ENCODE measurements around the gene ASPSCR1.

ASPSCR1 gene

DNA sequence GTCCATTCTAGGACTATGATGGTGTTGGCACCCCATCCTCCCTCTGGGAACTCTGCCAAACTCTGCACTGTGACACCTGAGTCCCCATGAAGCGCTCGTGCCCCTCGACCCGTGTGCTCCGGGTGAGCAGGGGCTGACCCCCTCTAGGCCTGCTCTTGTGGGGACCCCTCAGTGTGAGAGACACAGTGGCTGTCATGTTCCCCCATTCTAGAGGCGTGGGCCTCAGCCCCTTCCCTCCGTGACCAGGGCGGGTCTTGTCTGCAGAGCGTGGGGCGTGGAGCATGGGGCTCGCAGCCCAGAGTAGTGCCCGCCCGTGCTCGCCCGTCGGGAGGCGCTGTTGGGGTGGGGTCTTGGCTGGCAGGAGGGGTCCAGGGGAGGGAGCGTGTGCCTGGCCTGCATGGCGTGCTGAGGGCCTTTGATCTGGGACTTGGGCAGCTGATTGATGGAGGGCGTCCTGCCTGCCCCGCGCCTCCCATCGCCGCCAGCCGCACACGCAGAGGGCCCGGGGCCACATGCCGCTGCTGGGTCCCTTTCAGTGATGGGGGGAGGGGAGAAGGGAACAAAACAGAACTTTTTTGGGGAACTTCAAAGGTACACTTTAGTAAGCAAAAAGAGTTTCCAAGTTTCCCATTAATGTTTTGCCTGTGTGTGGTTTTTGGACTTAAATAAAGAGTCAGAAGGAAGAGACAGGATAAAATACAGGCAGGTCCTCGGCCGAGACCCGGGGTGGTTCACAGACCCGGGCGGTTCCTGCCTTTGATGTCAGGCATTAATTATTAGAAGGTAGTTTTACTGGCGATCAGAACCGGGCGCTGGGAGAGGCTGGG, 22.8 kb downstream of the ASPSCR1 start:
- no peak for DNase-seq

DNA sequence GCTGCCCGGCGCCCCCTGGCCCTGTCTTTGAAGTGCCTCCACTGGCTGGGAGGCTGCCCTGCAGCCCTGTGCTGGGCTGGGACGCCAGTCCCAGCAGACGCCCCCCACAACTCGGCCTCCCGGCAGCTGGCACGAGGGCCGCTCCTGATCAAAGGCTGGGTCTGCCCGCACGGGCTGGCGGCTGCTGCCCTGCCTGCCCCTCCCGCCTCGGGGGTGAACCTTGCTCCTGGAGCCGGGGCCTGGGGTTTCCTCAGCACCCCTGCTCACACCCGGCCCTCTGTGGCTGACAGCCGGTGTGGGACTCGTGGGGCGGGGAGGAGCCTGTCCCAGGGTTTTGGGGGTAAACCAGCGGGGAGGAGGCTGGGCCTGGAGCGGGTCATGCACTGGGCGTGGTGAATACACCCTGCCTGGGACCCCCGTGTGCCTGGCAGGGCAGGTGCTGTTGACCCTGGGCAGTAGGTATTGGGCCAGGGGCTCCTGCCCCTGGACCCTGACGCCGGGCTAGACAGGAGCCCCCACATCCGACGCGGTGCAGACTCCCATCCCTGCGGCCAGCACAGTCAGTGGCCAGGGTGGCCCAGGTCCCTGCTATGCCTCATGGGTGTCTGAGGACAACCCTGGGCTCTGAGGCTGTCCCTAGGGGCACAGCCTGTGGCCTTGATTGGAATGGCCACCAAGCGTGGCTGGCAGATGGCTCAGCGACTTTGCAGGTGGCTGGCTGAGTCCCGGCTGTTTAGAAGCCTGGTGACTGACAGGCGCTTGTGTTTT, 23.6 kb downstream of the ASPSCR1 start:
- no peak for DNase-seq

- no peak for DNase-seq
Observed at GRCh38 chr17:82001571-82002056, 24.2 kb downstream of the ASPSCR1 start.

DNA sequence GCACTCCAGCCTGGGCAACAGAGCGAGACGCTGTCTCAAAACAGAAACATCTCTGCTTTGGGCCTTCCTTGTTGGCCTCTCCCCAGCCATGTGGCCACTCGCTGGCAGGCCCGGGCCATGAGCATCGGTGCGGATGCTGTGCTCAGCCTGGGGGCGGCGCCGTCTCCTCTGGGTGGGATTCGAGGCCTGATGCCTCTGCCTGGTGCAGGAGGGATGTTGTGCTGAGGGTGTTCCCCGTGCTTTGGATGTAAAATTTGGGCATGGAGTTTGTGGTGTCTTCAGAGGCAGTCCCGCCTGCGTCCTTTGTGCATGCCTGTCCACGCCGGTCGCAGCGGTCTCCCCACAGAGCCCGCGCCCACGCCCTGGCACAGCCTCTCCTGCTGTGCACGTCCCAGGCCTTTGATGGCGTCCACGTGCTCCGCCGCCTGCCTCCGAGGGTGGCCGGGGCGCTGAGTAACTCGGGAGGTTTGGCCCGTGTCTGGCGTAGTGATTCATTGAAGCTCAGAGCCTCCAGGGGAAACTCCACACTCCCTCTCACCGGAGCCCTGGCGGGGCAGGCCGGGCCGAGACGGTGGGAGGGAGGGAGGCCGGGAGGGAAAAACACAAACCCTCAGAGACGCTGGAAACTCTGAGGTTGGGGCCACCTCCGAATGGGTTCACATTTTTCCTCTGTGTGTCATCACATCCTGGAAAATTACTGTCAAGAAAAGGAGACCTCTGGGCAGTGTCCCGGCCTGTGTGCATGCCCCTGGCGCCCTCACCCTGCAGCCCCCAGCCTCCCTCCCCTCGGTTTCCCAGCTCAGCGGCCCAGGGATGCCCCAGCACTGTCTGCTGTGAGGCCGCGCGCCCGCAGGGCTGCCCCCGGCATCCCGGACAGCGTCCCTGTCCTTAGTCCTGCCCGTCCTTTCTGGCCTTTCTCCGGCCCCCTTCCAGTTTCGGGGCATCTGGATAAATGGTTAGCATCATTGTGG, 26.3 kb downstream of the ASPSCR1 start:
- DNase-seq: no peak

- DNase-seq: no peak
Observed at GRCh38 chr17:82004517-82005455, 27.4 kb downstream of the ASPSCR1 start.

- no peak for DNase-seq
Observed at GRCh38 chr17:82005701-82006348, 28.4 kb downstream of the ASPSCR1 start.

GRCh38 chr17:82006468-82007227, 29.2 kb downstream of the ASPSCR1 start:
- no peak for DNase-seq

GRCh38 chr17:82007228-82007494, 29.7 kb downstream of the ASPSCR1 start:
- DNase-seq: no peak

GRCh38 chr17:82007495-82008257, 30.2 kb downstream of the ASPSCR1 start:
- no peak for DNase-seq

GRCh38 chr17:82008258-82008940, 31.0 kb downstream of the ASPSCR1 start:
- no peak for DNase-seq

DNA sequence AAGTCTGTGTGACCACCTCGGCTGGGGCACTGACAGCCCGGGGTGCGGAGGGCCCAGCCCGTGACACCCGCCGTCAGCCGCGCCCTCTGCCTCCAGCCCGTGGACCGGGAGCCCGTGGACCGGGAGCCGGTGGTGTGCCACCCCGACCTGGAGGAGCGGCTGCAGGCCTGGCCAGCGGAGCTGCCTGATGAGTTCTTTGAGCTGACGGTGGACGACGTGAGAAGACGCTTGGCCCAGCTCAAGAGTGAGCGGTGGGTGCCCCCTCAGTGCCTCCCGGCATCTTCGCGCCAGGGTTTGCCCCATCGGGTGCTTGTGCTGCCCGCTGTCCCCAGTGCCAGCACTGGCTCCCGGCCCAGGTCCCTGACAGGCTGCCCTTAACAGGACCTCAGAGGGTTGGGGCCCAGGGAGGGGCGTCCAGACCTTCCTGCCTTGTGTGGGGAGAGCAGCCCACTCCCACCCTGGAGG, 31.5 kb downstream of the ASPSCR1 start:
- no peak for DNase-seq

GRCh38 chr17:82009413-82009812, 32.0 kb downstream of the ASPSCR1 start:
- DNase-seq: no peak

GRCh38 chr17:82010575-82011525, 33.4 kb downstream of the ASPSCR1 start:
- no peak for DNase-seq

- no peak for DNase-seq
Observed at GRCh38 chr17:82011617-82012187, 34.3 kb downstream of the ASPSCR1 start.

- DNase-seq: no peak
Observed at GRCh38 chr17:82012261-82012639, 34.8 kb downstream of the ASPSCR1 start.

DNA sequence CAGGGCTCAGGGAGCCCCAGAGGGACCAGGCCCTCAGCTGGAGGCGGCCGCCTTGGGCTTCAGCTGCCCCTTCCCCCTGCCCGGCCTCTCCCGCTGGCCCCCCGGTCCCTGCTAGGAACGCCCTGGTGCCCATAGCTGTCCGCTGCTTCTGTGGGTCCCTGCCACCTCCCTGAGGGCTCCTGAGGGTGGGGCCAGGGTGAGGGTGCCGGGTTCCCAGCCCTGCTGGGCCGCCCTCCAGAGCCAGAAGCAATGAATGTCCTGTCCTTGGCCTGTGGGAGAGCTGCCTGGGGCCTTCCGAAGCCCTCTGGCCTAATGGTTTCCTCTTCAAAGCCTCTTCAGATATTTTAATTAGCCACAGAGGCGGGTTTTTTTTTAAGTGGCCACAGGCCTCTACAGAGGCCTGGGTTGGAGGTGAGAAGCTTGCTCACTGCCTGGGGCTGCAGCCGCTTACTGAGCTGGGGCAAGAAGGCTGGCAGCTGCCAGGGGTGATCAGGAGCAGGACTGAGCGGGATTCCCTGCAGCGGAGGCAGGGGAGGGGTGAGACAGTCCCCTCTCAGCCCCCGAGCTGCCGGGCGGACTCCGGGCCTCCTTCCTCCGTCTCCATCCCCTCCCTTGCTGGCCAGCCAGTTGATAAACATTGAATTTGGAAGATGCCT, 35.3 kb downstream of the ASPSCR1 start:
- DNase-seq: no peak

- no peak for DNase-seq
Observed at GRCh38 chr17:82013341-82013740, 35.9 kb downstream of the ASPSCR1 start.

Measured in NCI-H526 (cell line).